ENCODE data around the gene DNPH1.

Gene DNPH1

DNA sequence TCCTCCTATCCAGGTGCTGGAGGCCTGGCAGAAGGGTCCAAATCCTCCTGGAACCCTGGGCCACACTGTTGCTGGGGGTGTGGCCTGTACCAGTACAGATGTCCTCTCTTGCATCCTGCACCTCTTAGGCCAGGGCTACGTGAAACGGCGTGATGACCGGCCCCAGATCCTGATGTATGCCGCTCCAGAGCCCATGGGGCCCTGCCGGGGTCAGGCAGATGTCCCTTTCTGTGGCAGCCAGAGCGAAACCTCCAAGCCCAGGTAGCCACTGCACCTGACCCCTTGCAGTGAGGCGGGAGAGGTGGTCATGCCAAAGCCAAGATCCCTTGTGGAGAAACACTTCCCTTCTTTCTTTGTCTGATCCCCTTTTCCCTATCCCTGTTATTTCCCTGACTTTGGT, 14.2 kb downstream of the DNPH1 start:
- DNase-seq (ENCODE audit: low read depth), result no peak
- TF ChIP-seq, protein P1, sequence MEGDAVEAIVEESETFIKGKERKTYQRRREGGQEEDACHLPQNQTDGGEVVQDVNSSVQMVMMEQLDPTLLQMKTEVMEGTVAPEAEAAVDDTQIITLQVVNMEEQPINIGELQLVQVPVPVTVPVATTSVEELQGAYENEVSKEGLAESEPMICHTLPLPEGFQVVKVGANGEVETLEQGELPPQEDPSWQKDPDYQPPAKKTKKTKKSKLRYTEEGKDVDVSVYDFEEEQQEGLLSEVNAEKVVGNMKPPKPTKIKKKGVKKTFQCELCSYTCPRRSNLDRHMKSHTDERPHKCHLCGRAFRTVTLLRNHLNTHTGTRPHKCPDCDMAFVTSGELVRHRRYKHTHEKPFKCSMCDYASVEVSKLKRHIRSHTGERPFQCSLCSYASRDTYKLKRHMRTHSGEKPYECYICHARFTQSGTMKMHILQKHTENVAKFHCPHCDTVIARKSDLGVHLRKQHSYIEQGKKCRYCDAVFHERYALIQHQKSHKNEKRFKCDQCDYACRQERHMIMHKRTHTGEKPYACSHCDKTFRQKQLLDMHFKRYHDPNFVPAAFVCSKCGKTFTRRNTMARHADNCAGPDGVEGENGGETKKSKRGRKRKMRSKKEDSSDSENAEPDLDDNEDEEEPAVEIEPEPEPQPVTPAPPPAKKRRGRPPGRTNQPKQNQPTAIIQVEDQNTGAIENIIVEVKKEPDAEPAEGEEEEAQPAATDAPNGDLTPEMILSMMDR (IDR thresholded peaks at IDR 0.05; ENCODE audit: control insufficient read depth, insufficient read depth, low read depth, low read length, missing control alignments), result no peak
- H3K4me3 ChIP-seq (ENCODE audit: control insufficient read depth, low read depth, low read length), result no peak overlapping the region

DNA sequence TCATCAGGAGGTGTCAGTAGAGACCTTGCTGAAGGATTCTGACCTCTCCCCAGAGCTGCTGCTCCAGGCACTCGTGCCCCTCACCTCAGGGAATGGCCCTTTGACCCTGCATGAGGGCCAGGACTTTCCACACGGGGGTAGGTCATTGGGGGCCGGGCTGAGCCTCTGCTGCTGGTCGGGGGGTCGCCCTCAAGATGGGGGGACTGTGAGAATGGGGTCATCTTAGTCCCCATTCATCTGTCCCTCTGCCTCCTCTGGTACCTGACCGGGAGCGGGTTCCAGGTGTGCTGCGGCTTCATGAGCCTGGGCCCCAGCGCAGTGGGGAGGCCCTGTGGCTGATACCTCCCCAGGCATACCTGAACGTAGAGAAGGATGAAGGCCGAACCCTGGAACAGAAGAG, 15.8 kb downstream of the DNPH1 start:
- TF ChIP-seq, protein P1 (IDR thresholded peaks at IDR 0.05; ENCODE audit: control insufficient read depth, insufficient read depth, low read depth, low read length, missing control alignments), result no peak
- no peak for DNase-seq (ENCODE audit: low read depth)
- H3K4me3 ChIP-seq (ENCODE audit: control insufficient read depth, low read depth, low read length), result no peak overlapping the region

DNA sequence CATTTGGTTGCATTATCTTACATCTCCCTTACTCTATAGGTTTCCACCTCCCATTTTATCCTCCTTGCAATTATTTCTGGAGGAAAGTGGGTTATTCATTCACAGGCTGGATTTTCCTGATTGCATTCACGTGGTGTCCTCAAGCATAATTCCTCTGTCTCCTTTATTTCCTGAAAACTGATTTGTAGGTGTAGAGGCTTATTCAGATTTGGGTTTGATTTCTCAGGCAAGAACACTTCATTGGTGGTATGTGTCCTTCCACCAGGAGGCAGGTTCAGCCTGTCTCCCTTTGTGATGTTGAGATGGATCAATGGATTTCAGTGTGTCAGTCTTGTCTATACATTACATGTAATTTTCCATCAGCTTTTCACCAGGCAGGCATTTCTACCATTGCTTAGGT, 17.3 kb downstream of the DNPH1 start:
- DNase-seq (ENCODE audit: low read depth), result no peak
- H3K4me3 ChIP-seq (ENCODE audit: control insufficient read depth, low read depth, low read length), result no peak overlapping the region
- TF ChIP-seq, protein P1 (IDR thresholded peaks at IDR 0.05; ENCODE audit: control insufficient read depth, insufficient read depth, low read depth, low read length, missing control alignments), result no peak

DNA sequence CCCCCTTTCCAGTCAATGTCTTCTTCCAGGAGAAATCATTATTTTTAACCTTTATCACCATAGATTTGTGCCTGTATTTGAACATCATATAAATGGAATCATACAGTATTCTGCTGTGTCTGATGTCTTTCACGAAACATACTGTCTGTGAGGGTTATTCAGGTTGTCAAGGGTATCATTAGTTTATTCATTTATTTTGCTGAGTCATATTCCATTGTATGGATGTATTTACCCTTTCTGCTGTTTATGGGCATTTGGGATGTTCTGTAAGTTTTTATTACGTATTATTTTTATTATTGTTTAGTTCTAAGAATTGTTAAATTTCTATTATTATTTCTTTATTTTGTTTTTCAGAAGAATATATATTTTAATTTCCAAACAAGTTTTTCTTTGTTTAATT, 22.0 kb downstream of the DNPH1 start:
- TF ChIP-seq, protein P1 (IDR thresholded peaks at IDR 0.05; ENCODE audit: control insufficient read depth, insufficient read depth, low read depth, low read length, missing control alignments), result no peak
- no peak overlapping the region for H3K4me3 ChIP-seq (ENCODE audit: control insufficient read depth, low read depth, low read length)
- DNase-seq (ENCODE audit: low read depth), result no peak

DNA sequence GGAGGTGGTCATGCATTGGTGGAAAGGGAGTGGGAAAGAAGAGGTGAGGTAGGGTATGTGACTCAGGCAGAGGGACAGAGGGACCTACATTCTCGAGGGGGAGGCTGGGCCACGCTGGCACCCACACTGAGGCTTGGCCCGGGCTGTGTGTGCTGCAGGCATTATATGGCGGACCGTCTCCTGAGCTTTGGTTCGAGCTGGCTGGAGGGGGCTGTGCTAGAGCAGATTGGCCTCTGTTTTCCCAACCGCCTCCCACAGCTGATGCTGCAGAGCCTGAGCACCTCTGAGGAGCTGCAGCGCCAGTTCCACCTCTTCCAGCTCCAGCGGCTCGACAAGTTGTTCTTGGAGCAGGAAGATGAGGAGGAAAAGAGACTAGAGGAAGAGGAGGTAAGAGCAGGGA, 23.4 kb downstream of the DNPH1 start:
- no peak overlapping the region for H3K4me3 ChIP-seq (ENCODE audit: control insufficient read depth, low read depth, low read length)
- DNase-seq (ENCODE audit: low read depth), result no peak
- TF ChIP-seq, protein P1 (IDR thresholded peaks at IDR 0.05; ENCODE audit: control insufficient read depth, insufficient read depth, low read depth, low read length, missing control alignments), result no peak

DNA sequence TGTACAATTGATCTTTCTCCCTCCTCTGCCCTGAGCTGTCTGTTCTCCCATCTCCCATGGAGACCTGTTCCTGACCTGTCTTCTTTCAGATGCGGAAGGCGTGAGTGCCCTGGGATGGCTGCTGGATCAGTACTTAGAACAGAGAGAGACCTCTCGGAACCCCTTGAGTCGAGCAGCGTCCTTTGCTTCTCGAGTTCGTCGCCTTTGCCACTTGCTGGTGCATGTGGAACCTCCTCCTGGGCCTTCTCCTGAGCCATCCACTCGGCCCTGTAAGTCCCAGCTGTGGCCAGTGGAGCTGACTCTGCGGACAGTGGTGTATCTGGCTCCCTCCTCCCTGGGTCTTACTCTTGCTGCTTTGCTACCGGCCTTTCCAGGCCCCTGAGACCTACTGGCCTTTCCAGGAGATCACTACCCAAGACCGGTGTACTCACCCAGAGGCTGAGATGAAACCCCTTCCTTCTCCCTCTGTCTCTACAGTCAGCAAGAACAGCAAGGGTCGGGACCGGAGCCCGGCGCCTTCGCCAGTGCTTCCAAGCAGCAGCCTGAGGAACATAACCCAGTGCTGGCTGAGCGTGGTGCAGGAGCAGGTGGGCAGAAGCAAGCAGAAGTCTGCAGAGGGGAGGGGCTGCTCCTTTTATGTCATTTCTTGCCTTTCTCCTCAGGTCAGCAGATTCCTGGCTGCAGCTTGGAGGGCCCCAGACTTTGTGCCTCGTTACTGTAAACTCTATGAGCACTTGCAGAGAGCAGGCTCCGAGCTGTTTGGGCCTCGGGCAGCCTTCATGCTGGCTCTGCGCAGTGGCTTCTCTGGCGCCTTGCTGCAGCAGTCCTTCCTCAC, 24.8 kb downstream of the DNPH1 start:
- DNase-seq (ENCODE audit: low read depth), result no peak
- no peak overlapping the region for H3K4me3 ChIP-seq (ENCODE audit: control insufficient read depth, low read depth, low read length)
- TF ChIP-seq, protein P1 (IDR thresholded peaks at IDR 0.05; ENCODE audit: control insufficient read depth, insufficient read depth, low read depth, low read length, missing control alignments), result no peak

All from AG09309 (cell line).